Omental fat pad (tissue), 4 donors: ENCODE data around the gene JAKMIP1. TPM values are rescaled to one million over a fixed set of nuclear protein-coding genes. Genes with fewer than 3 reads are reported as not detected.

Experiments used
- ATAC-seq: fragments of 150-250 bp; one replicate; pipeline ENCODE4 v1.9.1; 2016; ENCODE audit warnings: mild to moderate bottlenecking, moderate library complexity; ENCODE audit not compliant: low FRiP score
- DNase-seq: peaks from one replicate; pipeline ENCODE4 v3.0.0-alpha.2; 2019; ENCODE audit warnings: low spot score
- CTCF ChIP-seq, 3 donors: fragments of 450-650 bp; IDR thresholded peaks; one replicate each; pipeline ENCODE4 v1.5.1; 2016 to 2017; ENCODE audit warnings: antibody characterized with exemption in 3 of 3, mild to moderate bottlenecking in 3 of 3, moderate library complexity in 2 of 3
- total RNA-seq, 4 donors: library from RNA; depleted of rRNA; stranded (reverse); fragments of >200 nt; gene quantifications; one replicate each; pipeline ENCODE4 v1.1.0, GENCODE V29; 2016

JAKMIP1 gene
- total RNA-seq, 4 donors from 2014 or later: 0.48 to 1.0 (median 0.63) TPM; not detected in 1

DNA sequence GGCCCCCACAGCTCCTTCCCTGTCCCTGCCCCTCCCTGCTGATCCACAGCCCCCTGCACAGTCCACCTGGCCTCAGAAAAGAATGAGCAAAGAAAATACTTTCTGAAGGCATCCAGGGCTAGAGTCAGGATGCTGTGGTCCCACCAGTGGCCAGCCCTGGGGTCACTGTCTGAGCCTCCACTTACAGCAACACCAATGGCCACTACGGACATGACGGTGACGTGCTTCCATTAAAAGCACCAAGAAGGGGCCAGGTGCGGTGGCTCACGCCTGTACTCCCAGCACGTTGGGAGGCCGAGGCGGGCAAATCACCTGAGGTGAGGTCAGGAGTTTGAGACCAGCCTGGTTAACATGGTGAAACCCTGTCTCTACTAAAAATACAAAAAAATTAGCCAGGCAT, 4.0 kb downstream of the JAKMIP1 start:
- ATAC-seq (no peak), DNase-seq (no peak)
- no peak for TF ChIP-seq CTCF (IDR thresholded peaks at IDR 0.05)

- TF ChIP-seq CTCF (IDR thresholded peaks at IDR 0.05): no peak
- no peak for ATAC-seq
- no peak for DNase-seq
Measured at GRCh38 chr4:6195602-6196319, 4.6 kb downstream of the JAKMIP1 start.

- no peak for TF ChIP-seq CTCF (IDR thresholded peaks at IDR 0.05)
- ATAC-seq (no peak), DNase-seq (no peak)
Measured at GRCh38 chr4:6194458-6195195, 5.7 kb downstream of the JAKMIP1 start.

DNA sequence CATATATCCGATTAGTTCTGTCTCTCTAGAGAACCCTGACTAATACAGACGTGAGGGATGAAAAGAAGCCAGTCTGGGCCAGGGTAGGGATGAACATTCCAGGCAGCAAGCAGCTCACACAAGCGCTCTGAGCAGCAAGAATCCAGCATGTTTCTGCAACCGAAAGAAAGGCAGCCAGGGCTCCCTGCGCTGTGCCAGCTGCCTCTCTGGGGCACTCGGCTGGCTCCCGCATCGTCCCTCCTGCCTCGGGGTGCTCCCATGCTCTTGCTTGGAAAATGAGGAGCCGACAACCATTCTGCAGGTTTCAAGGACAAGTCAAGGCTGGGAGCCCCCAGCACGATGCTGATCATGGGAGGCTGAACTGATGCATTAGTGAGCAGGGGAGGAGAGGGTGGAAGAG, 7.0 kb downstream of the JAKMIP1 start:
- no peak for TF ChIP-seq CTCF (IDR thresholded peaks at IDR 0.05)
- ATAC-seq (no peak), DNase-seq (no peak)

- no peak for TF ChIP-seq CTCF (IDR thresholded peaks at IDR 0.05)
- DNase-seq: no peak
- no peak for ATAC-seq
Measured at GRCh38 chr4:6192245-6192644, 8.1 kb downstream of the JAKMIP1 start.

- no peak for DNase-seq
- TF ChIP-seq CTCF (IDR thresholded peaks at IDR 0.05): no peak
- ATAC-seq: no peak
Measured at GRCh38 chr4:6191448-6192130, 8.8 kb downstream of the JAKMIP1 start.
